ENCODE data around the gene FGF6.

Gene FGF6

DNA sequence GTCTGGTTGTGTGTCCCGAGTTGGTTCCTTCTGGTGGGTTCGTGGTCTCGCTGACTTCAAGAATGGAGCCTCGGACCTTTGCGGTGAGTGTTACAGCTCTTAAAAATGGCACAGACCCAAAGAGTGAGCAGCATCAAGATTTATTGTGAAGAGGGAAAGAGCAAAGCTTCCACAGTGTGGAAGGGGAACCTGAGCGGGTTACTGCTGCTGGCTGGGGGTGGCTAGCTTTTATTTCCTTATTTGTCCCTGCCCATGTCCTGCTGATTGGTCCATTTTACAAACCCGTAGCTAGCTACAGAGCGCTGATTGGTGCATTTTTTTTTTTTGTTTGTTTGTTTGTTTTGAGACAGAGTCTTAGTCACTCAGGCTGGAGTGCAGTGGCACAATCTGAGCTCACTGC is 29.3 kb downstream of the FGF6 start:
- no peak overlapping the region for H4K8ac ChIP-seq (ENCODE audit: low read depth, low read length)
- H3K18ac ChIP-seq (ENCODE audit: low read length) = no peak overlapping the region
- H3K27ac ChIP-seq (replicated peaks; ENCODE audit: low read length) = no peak overlapping the region
- no peak overlapping the region for H3K9ac ChIP-seq (ENCODE audit: low read depth, low read length, poor library complexity)
- no peak overlapping the region for H3K23ac ChIP-seq (ENCODE audit: low read depth, low read length, poor library complexity)
- H2BK5ac ChIP-seq (ENCODE audit: low read length) = no peak overlapping the region
- H4K91ac ChIP-seq (ENCODE audit: low read depth, low read length, poor library complexity) = no peak overlapping the region
- no peak overlapping the region for H3K4me3 ChIP-seq (ENCODE audit: low read length in 2 of 2)
- no peak overlapping the region for H2AK5ac ChIP-seq (ENCODE audit: low read depth, low read length)
- WGBS, 2 donors (ENCODE audit: extremely low coverage in 2 of 2, insufficient read length in 2 of 2, insufficient replicate concordance in 1 of 2) = no CpG with 5 or more reads among the region's 8 CpGs
- H2AFZ ChIP-seq (ENCODE audit: low read length) = no peak overlapping the region
- H2BK15ac ChIP-seq (ENCODE audit: low read length) = no peak overlapping the region
- H3K4me1 ChIP-seq (ENCODE audit: control insufficient read depth in 2 of 2, insufficient read depth in 1 of 2, low read depth in 1 of 2, low read length in 2 of 2) = peaks cover 4 to 9% of the 10 kb centered on the region in 2 donors
- no peak overlapping the region for H3K14ac ChIP-seq (ENCODE audit: low read length)
- no peak overlapping the region for H3K4me2 ChIP-seq (ENCODE audit: insufficient read depth, low read length, poor library complexity, severe bottlenecking)
- no peaks in the 10 kb centered on the region for H3K9me3 ChIP-seq (replicated peaks in 1 of 2; ENCODE audit: control insufficient read depth in 2 of 2, insufficient read depth in 1 of 2, low read depth in 1 of 2, low read length in 2 of 2)
- no peak overlapping the region for H2BK120ac ChIP-seq (ENCODE audit: low read depth, low read length)
- peaks cover 0 to 20% (median 0%) of the 10 kb centered on the region in 3 experiments for H3K27me3 ChIP-seq (ENCODE audit: control insufficient read depth in 3 of 3, insufficient read depth in 3 of 3, low read depth in 1 of 3, low read length in 3 of 3)
- no peaks in the 10 kb centered on the region for H3K36me3 ChIP-seq (replicated peaks in 1 of 2; ENCODE audit: control insufficient read depth in 2 of 2, insufficient read depth in 2 of 2, low read length in 2 of 2)
- H2BK12ac ChIP-seq (ENCODE audit: low read length) = no peak overlapping the region
- no peak overlapping the region for H3K4ac ChIP-seq (ENCODE audit: low read length)
- no peak for DNase-seq (ENCODE audit: low spot score)
- no peaks in the 10 kb centered on the region for H3K79me1 ChIP-seq (ENCODE audit: low read depth, low read length)

DNA sequence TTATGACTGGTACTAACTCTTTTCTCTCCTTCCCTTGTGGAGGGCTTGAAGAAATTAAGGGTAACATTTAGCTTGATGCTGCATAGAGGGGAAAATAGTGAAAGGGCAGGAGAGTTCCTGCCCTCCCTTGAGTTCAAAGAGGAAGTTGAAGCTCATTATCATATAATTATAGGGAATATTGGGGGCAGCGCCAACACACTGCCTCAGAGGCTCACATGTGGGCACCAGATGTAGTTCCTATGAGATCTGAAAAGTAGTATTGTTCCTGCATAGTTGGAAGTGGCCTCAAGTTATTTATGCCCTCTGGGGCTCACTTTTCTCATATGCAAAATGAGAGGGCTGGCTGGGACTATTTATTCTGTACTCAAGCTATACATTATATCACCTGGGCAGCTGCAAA is 33.1 kb downstream of the FGF6 start:
- Histone ChIP-seq H2BK15ac (ENCODE audit: low read length) (no peak overlapping the region), H3K18ac (ENCODE audit: low read length) (no peak overlapping the region), H2AFZ (ENCODE audit: low read length) (no peak overlapping the region), H2BK12ac (ENCODE audit: low read length) (no peak overlapping the region), H3K79me1 (ENCODE audit: low read depth, low read length) (no peaks in the 10 kb centered on the region), H3K4me1 (ENCODE audit: control insufficient read depth in 2 of 2, insufficient read depth in 1 of 2, low read depth in 1 of 2, low read length in 2 of 2) (peaks cover 2 to 4% of the 10 kb centered on the region in 2 donors), H3K4me2 (ENCODE audit: insufficient read depth, low read length, poor library complexity, severe bottlenecking) (no peak overlapping the region), H3K4me3 (ENCODE audit: low read length in 2 of 2) (no peak overlapping the region), H3K36me3 (replicated peaks in 1 of 2; ENCODE audit: control insufficient read depth in 2 of 2, insufficient read depth in 2 of 2, low read length in 2 of 2) (no peaks in the 10 kb centered on the region), H3K23ac (ENCODE audit: low read depth, low read length, poor library complexity) (no peak overlapping the region), H4K91ac (ENCODE audit: low read depth, low read length, poor library complexity) (no peak overlapping the region), H3K14ac (ENCODE audit: low read length) (no peak overlapping the region), H3K27me3 (ENCODE audit: control insufficient read depth in 3 of 3, insufficient read depth in 3 of 3, low read depth in 1 of 3, low read length in 3 of 3) (peaks cover 0 to 26% (median 0%) of the 10 kb centered on the region in 3 experiments), H2BK5ac (ENCODE audit: low read length) (no peak overlapping the region), H3K9ac (ENCODE audit: low read depth, low read length, poor library complexity) (no peak overlapping the region), H3K27ac (replicated peaks; ENCODE audit: low read length) (no peak overlapping the region), H3K4ac (ENCODE audit: low read length) (no peak overlapping the region), H2AK5ac (ENCODE audit: low read depth, low read length) (no peak overlapping the region), H4K8ac (ENCODE audit: low read depth, low read length) (no peak overlapping the region), H2BK120ac (ENCODE audit: low read depth, low read length) (no peak overlapping the region), H3K9me3 (replicated peaks in 1 of 2; ENCODE audit: control insufficient read depth in 2 of 2, insufficient read depth in 1 of 2, low read depth in 1 of 2, low read length in 2 of 2) (no peaks in the 10 kb centered on the region)
- DNase-seq (ENCODE audit: low spot score) = no peak
- WGBS, 2 donors (ENCODE audit: extremely low coverage in 2 of 2, insufficient read length in 2 of 2, insufficient replicate concordance in 1 of 2) = no CpG with 5 or more reads among the region's 1 CpG

DNA sequence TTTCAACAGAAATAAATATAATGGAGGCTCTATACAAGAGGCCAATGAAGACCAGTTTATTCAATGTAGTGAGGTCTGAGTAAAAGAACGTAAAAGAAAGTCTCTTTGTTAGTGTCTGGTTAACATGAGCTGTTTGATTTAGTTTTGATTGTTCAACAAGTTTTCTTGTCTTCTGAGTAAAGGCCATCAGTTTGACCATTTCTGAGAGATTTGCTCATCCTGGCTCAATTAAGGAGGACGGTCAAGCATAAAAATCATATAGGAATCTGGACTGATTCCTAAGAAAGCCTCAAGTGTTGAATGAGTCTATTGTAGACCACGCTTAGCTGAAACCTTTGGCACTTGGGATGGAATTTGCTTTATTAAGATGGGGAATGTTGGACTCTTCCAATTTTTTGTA is 33.6 kb downstream of the FGF6 start:
- no CpG with 5 or more reads among the region's 3 CpGs for WGBS, 2 donors (ENCODE audit: extremely low coverage in 2 of 2, insufficient read length in 2 of 2, insufficient replicate concordance in 1 of 2)
- Histone ChIP-seq H3K27me3 (ENCODE audit: control insufficient read depth in 3 of 3, insufficient read depth in 3 of 3, low read depth in 1 of 3, low read length in 3 of 3) (peaks cover 0 to 26% (median 0%) of the 10 kb centered on the region in 3 experiments), H3K14ac (ENCODE audit: low read length) (no peak overlapping the region), H4K91ac (ENCODE audit: low read depth, low read length, poor library complexity) (no peak overlapping the region), H3K9me3 (replicated peaks in 1 of 2; ENCODE audit: control insufficient read depth in 2 of 2, insufficient read depth in 1 of 2, low read depth in 1 of 2, low read length in 2 of 2) (no peaks in the 10 kb centered on the region), H2BK120ac (ENCODE audit: low read depth, low read length) (no peak overlapping the region), H2BK15ac (ENCODE audit: low read length) (no peak overlapping the region), H3K23ac (ENCODE audit: low read depth, low read length, poor library complexity) (no peak overlapping the region), H3K4ac (ENCODE audit: low read length) (no peak overlapping the region), H4K8ac (ENCODE audit: low read depth, low read length) (no peak overlapping the region), H3K4me1 (ENCODE audit: control insufficient read depth in 2 of 2, insufficient read depth in 1 of 2, low read depth in 1 of 2, low read length in 2 of 2) (peaks cover 2% of the 10 kb centered on the region in 2 donors), H2AFZ (ENCODE audit: low read length) (no peak overlapping the region), H3K18ac (ENCODE audit: low read length) (no peak overlapping the region), H2AK5ac (ENCODE audit: low read depth, low read length) (no peak overlapping the region), H2BK12ac (ENCODE audit: low read length) (no peak overlapping the region), H3K79me1 (ENCODE audit: low read depth, low read length) (no peaks in the 10 kb centered on the region), H2BK5ac (ENCODE audit: low read length) (no peak overlapping the region), H3K9ac (ENCODE audit: low read depth, low read length, poor library complexity) (no peak overlapping the region), H3K36me3 (replicated peaks in 1 of 2; ENCODE audit: control insufficient read depth in 2 of 2, insufficient read depth in 2 of 2, low read length in 2 of 2) (no peaks in the 10 kb centered on the region), H3K4me3 (ENCODE audit: low read length in 2 of 2) (no peak overlapping the region), H3K4me2 (ENCODE audit: insufficient read depth, low read length, poor library complexity, severe bottlenecking) (no peak overlapping the region), H3K27ac (replicated peaks; ENCODE audit: low read length) (no peak overlapping the region)
- DNase-seq (ENCODE audit: low spot score) = no peak

DNA sequence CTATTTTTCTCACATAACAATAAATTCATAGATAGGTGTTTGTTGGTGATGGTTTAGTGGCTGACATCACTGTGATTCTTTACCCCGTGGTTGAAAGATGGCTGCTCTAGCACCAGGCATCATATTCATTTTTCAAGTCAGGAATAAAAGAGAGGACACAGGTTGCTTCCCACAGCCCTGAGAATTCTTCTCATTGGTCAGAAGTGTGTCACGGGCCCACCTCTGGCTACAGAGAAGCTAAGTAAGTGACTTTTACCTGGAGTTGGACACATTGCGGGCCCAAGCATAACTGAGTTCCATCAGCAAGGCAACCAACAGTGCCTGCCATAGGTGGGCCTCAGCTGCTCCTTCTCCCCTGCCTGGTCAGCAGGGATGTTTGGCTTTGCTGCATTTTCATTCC is 38.5 kb downstream of the FGF6 start:
- WGBS, 2 donors (ENCODE audit: extremely low coverage in 2 of 2, insufficient read length in 2 of 2, insufficient replicate concordance in 1 of 2) = no CpG with 5 or more reads among the region's 3 CpGs
- Histone ChIP-seq H2BK15ac (ENCODE audit: low read length) (no peak overlapping the region), H2BK12ac (ENCODE audit: low read length) (no peak overlapping the region), H3K36me3 (replicated peaks in 1 of 2; ENCODE audit: control insufficient read depth in 2 of 2, insufficient read depth in 2 of 2, low read length in 2 of 2) (no peaks in the 10 kb centered on the region), H3K4me1 (ENCODE audit: control insufficient read depth in 2 of 2, insufficient read depth in 1 of 2, low read depth in 1 of 2, low read length in 2 of 2) (peaks cover 0 to 1% of the 10 kb centered on the region in 2 donors), H3K18ac (ENCODE audit: low read length) (no peak overlapping the region), H3K23ac (ENCODE audit: low read depth, low read length, poor library complexity) (no peak overlapping the region), H3K9me3 (replicated peaks in 1 of 2; ENCODE audit: control insufficient read depth in 2 of 2, insufficient read depth in 1 of 2, low read depth in 1 of 2, low read length in 2 of 2) (peaks cover 0 to 5% of the 10 kb centered on the region in 2 donors), H3K4me3 (ENCODE audit: low read length in 2 of 2) (no peak overlapping the region), H4K8ac (ENCODE audit: low read depth, low read length) (no peak overlapping the region), H3K79me1 (ENCODE audit: low read depth, low read length) (no peaks in the 10 kb centered on the region), H3K4ac (ENCODE audit: low read length) (no peak overlapping the region), H3K4me2 (ENCODE audit: insufficient read depth, low read length, poor library complexity, severe bottlenecking) (no peak overlapping the region), H2BK120ac (ENCODE audit: low read depth, low read length) (no peak overlapping the region), H2AK5ac (ENCODE audit: low read depth, low read length) (no peak overlapping the region), H3K27me3 (ENCODE audit: control insufficient read depth in 3 of 3, insufficient read depth in 3 of 3, low read depth in 1 of 3, low read length in 3 of 3) (peaks cover 0 to 7% (median 0%) of the 10 kb centered on the region in 3 experiments), H3K9ac (ENCODE audit: low read depth, low read length, poor library complexity) (no peak overlapping the region), H2BK5ac (ENCODE audit: low read length) (no peak overlapping the region), H4K91ac (ENCODE audit: low read depth, low read length, poor library complexity) (no peak overlapping the region), H2AFZ (ENCODE audit: low read length) (no peak overlapping the region), H3K14ac (ENCODE audit: low read length) (no peak overlapping the region), H3K27ac (replicated peaks; ENCODE audit: low read length) (no peak overlapping the region)
- no peak for DNase-seq (ENCODE audit: low spot score)

All from neuronal stem cell (in vitro differentiated cells).